Neutrophil (primary cell): Measurements from ENCODE around the gene ARHGDIG.

ENCODE experiments used
- H3K27ac ChIP-seq: fragments of 200-600 bp; sonication (generic); 2 replicates; pipeline ENCODE4 v1.5.1; 2016; ENCODE audit warnings: mild to moderate bottlenecking, moderate library complexity
- H3K27me3 ChIP-seq: fragments of 200-600 bp; sonication (generic); 2 replicates; pipeline ENCODE4 v1.6.0; 2016; ENCODE audit warnings: mild to moderate bottlenecking
- H3K36me3 ChIP-seq: fragments of 200-600 bp; sonication (generic); 2 replicates; pipeline ENCODE4 v1.5.1; 2017
- H3K4me1 ChIP-seq, 2 experiments: fragments of 200-600 bp in 1 of 2; sonication (generic) in 1 of 2; 1 replicate in 1 of 2; 2 replicates in 1 of 2; pipeline versions ENCODE4 v1.5.1 to v1.6.1; 2013 to 2016; ENCODE audit warnings: low read depth in 1 of 2, low read length in 1 of 2, mild to moderate bottlenecking in 1 of 2, moderate library complexity in 1 of 2; ENCODE audit not compliant: control insufficient read depth in 1 of 2, insufficient read depth in 1 of 2
- H3K4me3 ChIP-seq, 2 experiments: fragments of 200-600 bp in 1 of 2; sonication (generic) in 1 of 2; 1 replicate in 1 of 2; 2 replicates in 1 of 2; pipeline ENCODE4 v1.5.1; 2013 to 2016; ENCODE audit warnings: low read depth in 1 of 2, low read length in 1 of 2, mild to moderate bottlenecking in 1 of 2, moderate library complexity in 1 of 2
- H3K9me3 ChIP-seq: fragments of 200-600 bp; sonication (generic); 2 replicates; pipeline ENCODE4 v1.5.1; 2016
- CTCF ChIP-seq: fragments of 200-600 bp; sonication (generic); IDR thresholded peaks from 2 replicates; pipeline ENCODE4 v1.5.1; 2016; ENCODE audit warnings: antibody characterized with exemption

The ARHGDIG gene

GRCh38 chr16:259814-260253, 20.6 kb upstream of the ARHGDIG start:
- TF ChIP-seq CTCF, result no peak

GRCh38 chr16:260326-260725, 20.1 kb upstream of the ARHGDIG start:
- H3K4me1 ChIP-seq, result no peaks in the 10 kb centered on the region
- TF ChIP-seq CTCF, result no peak
- H3K9me3 ChIP-seq, result no peaks in the 10 kb centered on the region
- no peak overlapping the region for H3K27ac ChIP-seq
- H3K4me3 ChIP-seq, result no peak overlapping the region
- no peaks in the 10 kb centered on the region for H3K27me3 ChIP-seq
- peaks cover 61% of the 10 kb centered on the region for H3K36me3 ChIP-seq

More at GRCh38 chr16:259814-260253, 20.6 kb upstream of the ARHGDIG start:
- Histone ChIP-seq H3K4me1 (no peaks in the 10 kb centered on the region), H3K9me3 (no peaks in the 10 kb centered on the region), H3K27ac (no peak overlapping the region), H3K27me3 (no peaks in the 10 kb centered on the region), H3K36me3 (peaks cover 56% of the 10 kb centered on the region), H3K4me3 (no peak overlapping the region)

- Histone ChIP-seq H3K36me3 (peaks cover 68% of the 10 kb centered on the region), H3K4me3 (no peak overlapping the region)
- no peak for TF ChIP-seq CTCF
These were observed 19.2 kb upstream of the ARHGDIG start for GRCh38 chr16:261031-261691.

GRCh38 chr16:262121-262745, 18.2 kb upstream of the ARHGDIG start:
- TF ChIP-seq CTCF, result no peak
- Histone ChIP-seq H3K27ac (no peak overlapping the region), H3K27me3 (no peaks in the 10 kb centered on the region), H3K4me3 (no peak overlapping the region), H3K9me3 (no peaks in the 10 kb centered on the region), H3K4me1 (no peaks in the 10 kb centered on the region), H3K36me3 (peaks cover 68% of the 10 kb centered on the region)

More at GRCh38 chr16:261031-261691, 19.2 kb upstream of the ARHGDIG start:
- Histone ChIP-seq H3K27ac (no peak overlapping the region), H3K4me1 (no peaks in the 10 kb centered on the region), H3K9me3 (no peaks in the 10 kb centered on the region), H3K27me3 (no peaks in the 10 kb centered on the region)

- no peaks in the 10 kb centered on the region for H3K4me1 ChIP-seq
- no peak overlapping the region for H3K27ac ChIP-seq
- H3K27me3 ChIP-seq, result no peaks in the 10 kb centered on the region
- H3K9me3 ChIP-seq, result no peaks in the 10 kb centered on the region
- no peak overlapping the region for H3K4me3 ChIP-seq
- TF ChIP-seq CTCF, result no peak
- H3K36me3 ChIP-seq, result peaks cover 68% of the 10 kb centered on the region
These were observed 17.1 kb upstream of the ARHGDIG start for GRCh38 chr16:263182-263774.
